Left ventricle myocardium inferior (tissue), 1 donor: ENCODE measurements around the gene AFAP1L2. TPM values are rescaled to one million over a fixed set of nuclear protein-coding genes. Genes with fewer than 3 reads are reported as not detected.

Experiments
- DNase-seq: peaks from one replicate; pipeline ENCODE4 v3.0.0-alpha.2; 2020
- H3K27ac ChIP-seq: fragments of 200-600 bp; replicated peaks from 2 replicates; pipeline ENCODE4 v1.8.0; 2021
- H3K27me3 ChIP-seq: fragments of 200-600 bp; 2 replicates; pipeline ENCODE4 v1.8.0; 2021; ENCODE audit warnings: low read depth
- H3K36me3 ChIP-seq: fragments of 200-600 bp; 2 replicates; pipeline ENCODE4 v1.8.0; 2021
- H3K4me1 ChIP-seq: fragments of 200-600 bp; 2 replicates; pipeline ENCODE4 v1.8.0; 2021
- H3K4me3 ChIP-seq: fragments of 200-600 bp; 2 replicates; pipeline ENCODE4 v1.8.0; 2021; ENCODE audit warnings: mild to moderate bottlenecking, moderate library complexity
- H3K9me3 ChIP-seq: fragments of 200-600 bp; replicated peaks from 2 replicates; pipeline ENCODE4 v1.8.0; 2021
- CTCF ChIP-seq: fragments of 200-600 bp; IDR thresholded peaks from 2 replicates; pipeline ENCODE4 v1.8.0; 2021; ENCODE audit warnings: antibody characterized with exemption, mild to moderate bottlenecking, borderline replicate concordance
- intact Hi-C: fragments of 100-400 bp; cut with micrococcal nuclease; formaldehyde crosslinking; loops from one replicate; pipeline ENCODE4 v1.11.0; 2022
- total RNA-seq: library from RNA; stranded (reverse); fragmentation: NEBNext Ultra II Directional; extraction: Animal tissue kit (Norgen Biotek cat#: 25700); gene quantifications from one replicate; pipeline ENCODE4 v1.2.1, GENCODE V29; 2021
- donor health status: DM: no; HTN: yes; CAD: no; lungs with severe emphysema.

AFAP1L2 gene
- total RNA-seq, 1 donor from 2014 or later: 7.0 TPM

GRCh38 chr10:114345701-114346100, 58.6 kb downstream of the AFAP1L2 start:
- Histone ChIP-seq H3K27ac (peak overlapping the region; percentile 39), H3K36me3 (no peaks in the 10 kb centered on the region), H3K27me3 (peaks cover 25% of the 10 kb centered on the region), H3K4me1 (peaks cover 30% of the 10 kb centered on the region), H3K9me3 (no peaks in the 10 kb centered on the region), H3K4me3 (no peak overlapping the region)
- no peak for DNase-seq
- intact Hi-C loops: no loop called here
- TF ChIP-seq CTCF: no peak

- Histone ChIP-seq H3K9me3 (no peaks in the 10 kb centered on the region), H3K4me1 (peaks cover 22% of the 10 kb centered on the region), H3K27ac (peak overlapping the region; percentile 55), H3K27me3 (peaks cover 25% of the 10 kb centered on the region), H3K36me3 (peaks cover 1% of the 10 kb centered on the region), H3K4me3 (no peak overlapping the region)
- DNase-seq: no peak
- no peak for TF ChIP-seq CTCF
- intact Hi-C loops: no loop called here
These were observed 60.4 kb downstream of the AFAP1L2 start for GRCh38 chr10:114343623-114344505.

GRCh38 chr10:114342976-114343375, 61.3 kb downstream of the AFAP1L2 start:
- Histone ChIP-seq H3K4me3 (no peak overlapping the region), H3K4me1 (peaks cover 22% of the 10 kb centered on the region), H3K27ac (peak overlapping the region; percentile 25), H3K27me3 (peaks cover 23% of the 10 kb centered on the region), H3K36me3 (peaks cover 3% of the 10 kb centered on the region), H3K9me3 (no peaks in the 10 kb centered on the region)
- DNase-seq: no peak
- intact Hi-C loops: no loop called here
- no peak for TF ChIP-seq CTCF

GRCh38 chr10:114340816-114341215, 63.5 kb downstream of the AFAP1L2 start:
- Histone ChIP-seq H3K36me3 (peaks cover 3% of the 10 kb centered on the region), H3K4me3 (no peak overlapping the region), H3K9me3 (no peaks in the 10 kb centered on the region), H3K27me3 (peaks cover 24% of the 10 kb centered on the region), H3K4me1 (peaks cover 22% of the 10 kb centered on the region), H3K27ac (no peak overlapping the region)
- TF ChIP-seq CTCF: no peak
- peak; percentile 40 for DNase-seq
- intact Hi-C loops: no loop called here

- no peak for TF ChIP-seq CTCF
- H3K4me1 ChIP-seq: peaks cover 21% of the 10 kb centered on the region
- H3K27me3 ChIP-seq: peaks cover 13% of the 10 kb centered on the region
- peaks cover 3% of the 10 kb centered on the region for H3K36me3 ChIP-seq
- intact Hi-C loops: no loop called here
- no peak for DNase-seq
- no peak overlapping the region for H3K4me3 ChIP-seq
- H3K9me3 ChIP-seq: no peaks in the 10 kb centered on the region
- no peak overlapping the region for H3K27ac ChIP-seq
These were observed 66.5 kb downstream of the AFAP1L2 start for GRCh38 chr10:114337510-114338462.
